ENCODE data around the gene TFCP2L1. TPM values are rescaled to one million over a fixed set of nuclear protein-coding genes. Genes with fewer than 3 reads are reported as not detected.
A peak's percentile ranks its signal among the peaks of the same experiment; 100 is the strongest.

TFCP2L1 gene
- total RNA-seq, 1 experiment from 2014 or later = 1.8 TPM

GRCh38 chr2:121214296-121214695, 70.7 kb downstream of the TFCP2L1 start:
- H4K8ac ChIP-seq (replicated peaks; ENCODE audit: insufficient read length, low read depth, low read length) = no peak overlapping the region
- no peak overlapping the region for H2AFZ ChIP-seq (ENCODE audit: low read length)
- no peak overlapping the region for H2AK5ac ChIP-seq (ENCODE audit: insufficient read length, low read length)
- Mint-ChIP-seq H3K9me3 (no peaks in the 10 kb centered on the region), H3K4me3 (no peak overlapping the region), H3K27me3 (ENCODE audit: low read depth) (peaks cover 6% of the 10 kb centered on the region), H3K36me3 (ENCODE audit: insufficient read depth in 1 of 3, low read depth in 3 of 3) (no peaks in the 10 kb centered on the region), H3K27ac (no peak overlapping the region), H3K4me1 (peaks cover 22 to 26% of the 10 kb centered on the region in 2 experiments)
- no peaks in the 10 kb centered on the region for H4K20me1 ChIP-seq (ENCODE audit: control insufficient read depth, insufficient read depth, insufficient read length)
- no peak overlapping the region for H3K23ac ChIP-seq (ENCODE audit: insufficient read length, low read depth, low read length)
- TF ChIP-seq CTCF (conservative IDR thresholded peaks at IDR 0.05) = no peak
- no peak overlapping the region for H3K4me2 ChIP-seq (ENCODE audit: insufficient read depth, insufficient read length, low read length)
- H3K23me2 ChIP-seq (ENCODE audit: insufficient read length, low read depth, low read length, poor library complexity, severe bottlenecking) = no peaks in the 10 kb centered on the region
- H3T11ph ChIP-seq (ENCODE audit: low read length) = no peak overlapping the region
- H3K18ac ChIP-seq (ENCODE audit: insufficient read length, low read depth, low read length) = peak overlapping the region; percentile 12
- no peaks in the 10 kb centered on the region for H3K9me3 ChIP-seq (ENCODE audit: control insufficient read depth, low read depth, low read length)
- H3K27me3 ChIP-seq (ENCODE audit: insufficient read depth, low read length) = no peaks in the 10 kb centered on the region
- H3K79me1 ChIP-seq (ENCODE audit: insufficient read depth, low read depth, low read length, poor library complexity, severe bottlenecking) = no peaks in the 10 kb centered on the region
- no peak overlapping the region for H2BK120ac ChIP-seq (ENCODE audit: low read depth, low read length, poor library complexity, severe bottlenecking)
- no peak overlapping the region for H3K9ac ChIP-seq (ENCODE audit: extremely low read depth, insufficient read length, low read length)
- H4K5ac ChIP-seq (ENCODE audit: insufficient read length, low read depth, low read length) = no peak overlapping the region
- no peak overlapping the region for H3K4ac ChIP-seq (ENCODE audit: low read depth, low read length)
- H3K4me1 ChIP-seq (ENCODE audit: insufficient read depth, low read length) = no peaks in the 10 kb centered on the region
- no peaks in the 10 kb centered on the region for H3K79me2 ChIP-seq (ENCODE audit: insufficient read depth, low read length)
- no CpG with 5 or more reads among the region's 10 CpGs for WGBS (ENCODE audit: extremely low coverage, insufficient read length, low lambda C conversion rate)
- no peak overlapping the region for H3K56ac ChIP-seq (ENCODE audit: insufficient read length, low read depth, low read length)
- peak overlapping the region; percentile 71 for H3K14ac ChIP-seq (ENCODE audit: insufficient read depth, low read length)
- no peak for DNase-seq
- H3K27ac ChIP-seq (ENCODE audit: insufficient read length, low read depth, low read length) = no peak overlapping the region
- no peak overlapping the region for H2BK20ac ChIP-seq (ENCODE audit: low read depth, low read length, poor library complexity, severe bottlenecking)
- no peak overlapping the region; the same call in 1 of the 2 replicates for H2BK15ac ChIP-seq (ENCODE audit: low read depth, low read length)
- no peak overlapping the region for H2BK12ac ChIP-seq (ENCODE audit: insufficient read length, low read depth, low read length)
- no peak overlapping the region for H4K91ac ChIP-seq (ENCODE audit: insufficient read length, low read depth, low read length)
- no peak overlapping the region for H2BK5ac ChIP-seq (ENCODE audit: insufficient read length, low read length)

Measured in H9 (cell line).